ENCODE data around the gene RDH11.
A peak's percentile ranks its signal among the peaks of the same experiment; 100 is the strongest.
"Not testable (repeated sequence)": the region's sequence is repeated elsewhere in the genome, so short reads cannot be mapped to it uniquely, and the experiment has no call there.

Gene RDH11

GRCh38 chr14:67704484-67705089 lies 9.0 kb upstream of the RDH11 start:
- DNase-seq (ENCODE audit: low spot score) = peak; percentile 60

GRCh38 chr14:67703997-67704396 lies 8.4 kb upstream of the RDH11 start:
- DNase-seq (ENCODE audit: low spot score) = no peak

- DNase-seq (ENCODE audit: low spot score) = not testable (repeated sequence)
Observed at GRCh38 chr14:67701492-67701891, 5.9 kb upstream of the RDH11 start, which contains the start of gene RDH12. TSS of gene RDH12 (plus strand) at chr14:67701886. CDS start at chr14:67722643, 20,757 bp downstream.

GRCh38 chr14:67698179-67698578 lies 2.6 kb upstream of the RDH11 start:
- DNase-seq (ENCODE audit: low spot score) = no peak

GRCh38 chr14:67697006-67697405 lies 1.4 kb upstream of the RDH11 start:
- no peak for DNase-seq (ENCODE audit: low spot score)

- peak; percentile 81 for DNase-seq (ENCODE audit: low spot score)
Observed at GRCh38 chr14:67694791-67695393, 672 bp downstream of the RDH11 start.

GRCh38 chr14:67690011-67690410 lies 5.6 kb downstream of the RDH11 start:
- DNase-seq (ENCODE audit: low spot score) = no peak

- DNase-seq (ENCODE audit: low spot score) = no peak
Observed at GRCh38 chr14:67683842-67684241, 11.7 kb downstream of the RDH11 start.

GRCh38 chr14:67680941-67681340 lies 14.6 kb downstream of the RDH11 start:
- DNase-seq (ENCODE audit: low spot score) = no peak

- no peak for DNase-seq (ENCODE audit: low spot score)
Observed at GRCh38 chr14:67680121-67680602, 15.4 kb downstream of the RDH11 start.

GRCh38 chr14:67679006-67679405 lies 16.6 kb downstream of the RDH11 start:
- no peak for DNase-seq (ENCODE audit: low spot score)

GRCh38 chr14:67675219-67675582 lies 20.4 kb downstream of the RDH11 start:
- no peak for DNase-seq (ENCODE audit: low spot score)

- DNase-seq (ENCODE audit: low spot score) = peak; percentile 75
Observed at GRCh38 chr14:67674480-67675218, 20.9 kb downstream of the RDH11 start, which contains the start of gene VTI1B. TSS of gene VTI1B (minus strand) at chr14:67674632. CDS start at chr14:67674489, 143 bp downstream.

- peak; percentile 40 for DNase-seq (ENCODE audit: low spot score)
Observed at GRCh38 chr14:67674139-67674479, 21.5 kb downstream of the RDH11 start.

- no peak for DNase-seq (ENCODE audit: low spot score)
Observed at GRCh38 chr14:67673451-67673850, 22.1 kb downstream of the RDH11 start.

GRCh38 chr14:67668559-67668958 lies 27.0 kb downstream of the RDH11 start:
- peak; percentile 31 for DNase-seq (ENCODE audit: low spot score)

- peak; percentile 71 for DNase-seq (ENCODE audit: low spot score)
Observed at GRCh38 chr14:67666750-67667449, 28.7 kb downstream of the RDH11 start.

- DNase-seq (ENCODE audit: low spot score) = no peak
Observed at GRCh38 chr14:67665868-67666267, 29.7 kb downstream of the RDH11 start.

GRCh38 chr14:67663633-67664032 lies 31.9 kb downstream of the RDH11 start:
- no peak for DNase-seq (ENCODE audit: low spot score)

- DNase-seq (ENCODE audit: low spot score) = no peak
Observed at GRCh38 chr14:67653651-67654280, 41.8 kb downstream of the RDH11 start.

GRCh38 chr14:67652189-67652588 lies 43.4 kb downstream of the RDH11 start:
- no peak for DNase-seq (ENCODE audit: low spot score)

GRCh38 chr14:67650694-67651093 lies 44.9 kb downstream of the RDH11 start:
- no peak for DNase-seq (ENCODE audit: low spot score)

All from NAMALWA (cell line).